Measurements from ENCODE around the gene GOLGA6L24. TPM values are rescaled to one million over a fixed set of nuclear protein-coding genes. Genes with fewer than 3 reads are reported as not detected.
"Not testable (repeated sequence)": the region's sequence is repeated elsewhere in the genome, so short reads cannot be mapped to it uniquely, and the experiment has no call there.

The GOLGA6L24 gene
- total and polyA plus RNA-seq, 2 experiments from 2014 or later, result not detected

DNA sequence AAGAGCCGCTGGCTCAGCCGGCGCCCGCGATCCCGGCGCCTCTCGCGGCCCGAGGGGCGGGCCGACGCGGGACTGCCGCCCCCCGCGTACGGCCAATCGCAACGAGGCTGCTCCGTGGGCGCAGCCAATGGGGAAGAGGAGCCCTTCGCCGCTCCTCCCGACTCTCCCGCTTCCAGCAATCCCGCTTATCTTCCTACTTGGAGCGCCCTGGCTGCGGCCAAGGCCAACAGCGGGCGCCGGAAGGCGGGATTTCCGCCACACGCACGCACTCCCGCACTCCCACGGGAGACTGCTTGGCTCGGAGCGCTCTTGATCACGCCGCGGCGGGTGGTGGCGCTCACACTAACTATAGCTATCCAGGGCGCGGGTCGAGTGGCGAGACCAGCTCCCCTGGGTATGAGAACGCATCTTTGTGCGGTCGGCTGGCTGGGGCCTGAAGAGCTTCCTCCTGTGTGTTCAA is 35.7 kb downstream of the GOLGA6L24 start, which contains the start of gene HERC2:
HERC2 (minus strand) TSS at position 51 of the 460 bp plus-strand sequence. CDS start 746 bp downstream, outside the sequence.
- not testable (repeated sequence) for H3K36me3 ChIP-seq (ENCODE audit: insufficient read depth); H3K27me3 ChIP-seq (ENCODE audit: insufficient read depth); ATAC-seq; H3K9me3 Mint-ChIP-seq; H3K9me2 ChIP-seq (ENCODE audit: insufficient read depth); H4K20me1 ChIP-seq (replicated peaks; ENCODE audit: insufficient read depth); H3K27ac ChIP-seq (ENCODE audit: low read depth); H2AFZ ChIP-seq; H3K27me3 Mint-ChIP-seq (ENCODE audit: insufficient read depth, low read depth, poor library complexity); H3K4me1 ChIP-seq (ENCODE audit: insufficient read depth); H3F3A ChIP-seq (replicated peaks; ENCODE audit: low read depth); H3K4me1 Mint-ChIP-seq; DNase-seq (ENCODE audit: low spot score)
- Mint-ChIP-seq H3K27ac (peak within 1 kb of the TSS; percentile 90), H3K36me3 (ENCODE audit: low read depth) (peaks cover 20% of the 10 kb centered on the region), H3K4me3 (peak within 1 kb of the TSS; percentile 99)
- Histone ChIP-seq H3K79me2 (replicated peaks; ENCODE audit: insufficient read depth) (peaks cover 29% of the 10 kb centered on the region), H3K4me3 (peak within 1 kb of the TSS; percentile 53), H3K4me2 (peak within 1 kb of the TSS; percentile 71)

DNA sequence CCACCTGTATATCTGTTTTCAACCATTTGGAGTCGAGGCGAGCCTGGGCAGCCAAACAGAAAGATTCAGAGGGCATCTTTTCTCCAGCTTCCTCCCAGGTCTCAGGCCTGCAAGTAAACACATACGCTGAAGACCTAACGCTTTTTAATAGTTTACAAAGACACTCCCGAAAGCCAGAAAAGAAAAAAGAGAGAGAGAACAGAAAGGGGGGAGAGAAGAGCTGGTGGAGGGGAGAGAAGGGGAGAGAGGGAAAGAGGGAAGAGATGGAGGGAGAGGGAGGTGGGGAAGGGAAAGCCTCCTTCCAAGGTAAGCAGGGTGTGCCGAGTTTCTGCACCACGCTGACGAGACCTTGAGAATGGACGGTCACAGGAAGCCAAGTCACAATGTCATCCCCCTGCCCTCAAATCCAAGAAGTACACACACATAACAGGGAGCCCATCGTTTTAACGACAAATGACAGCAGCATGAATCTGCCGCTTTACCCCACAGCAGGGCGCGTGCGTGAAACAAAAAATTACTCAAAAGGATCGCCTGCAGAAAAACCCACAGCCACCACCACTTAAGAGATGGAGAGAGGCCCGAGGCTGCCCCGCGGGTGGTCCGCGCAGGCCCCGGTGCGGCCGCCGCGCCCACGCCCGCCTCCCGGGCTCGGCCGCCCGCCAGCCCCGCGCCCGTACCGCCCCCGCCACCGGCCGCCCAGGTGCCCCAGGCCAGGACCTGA is 36.4 kb downstream of the GOLGA6L24 start:
- not testable (repeated sequence) for DNase-seq (ENCODE audit: low spot score)
- H3K4me2 ChIP-seq, result peak overlapping the region; percentile 71

DNA sequence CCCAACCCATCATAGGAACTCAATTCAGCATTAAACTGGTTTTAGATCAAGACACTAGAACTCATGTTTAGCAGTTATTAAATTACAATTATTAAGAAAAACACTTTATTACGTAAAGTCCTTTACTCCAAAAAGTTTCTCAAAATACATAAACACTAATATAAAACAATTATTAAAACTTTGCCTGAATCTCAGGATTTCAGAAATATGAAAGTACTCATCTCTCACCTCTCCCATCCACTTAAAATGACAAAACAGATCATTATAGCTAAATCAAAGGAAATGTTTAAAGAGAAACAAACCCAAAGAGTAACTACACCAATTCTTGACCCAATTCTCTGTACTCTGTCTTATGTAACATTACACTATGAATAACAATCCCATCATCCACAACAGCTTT is 38.2 kb downstream of the GOLGA6L24 start:
- H3K27me3 Mint-ChIP-seq (ENCODE audit: insufficient read depth, low read depth, poor library complexity); H3K4me1 Mint-ChIP-seq; DNase-seq (ENCODE audit: low spot score); H3K4me2 ChIP-seq; H3K4me3 ChIP-seq; H4K20me1 ChIP-seq (replicated peaks; ENCODE audit: insufficient read depth); H3K4me1 ChIP-seq (ENCODE audit: insufficient read depth); H3K36me3 ChIP-seq (ENCODE audit: insufficient read depth); H2AFZ ChIP-seq; H3K9me3 Mint-ChIP-seq; H3K9me2 ChIP-seq (ENCODE audit: insufficient read depth); H3K27ac ChIP-seq (ENCODE audit: low read depth); H3F3A ChIP-seq (replicated peaks; ENCODE audit: low read depth); H3K27me3 ChIP-seq (ENCODE audit: insufficient read depth); ATAC-seq: not testable (repeated sequence)
- Mint-ChIP-seq H3K4me3 (peak overlapping the region; percentile 45; the same call in 2 of the 3 replicates), H3K36me3 (ENCODE audit: low read depth) (peaks cover 43% of the 10 kb centered on the region), H3K27ac (peak overlapping the region; percentile 65; the same call in 1 of the 2 replicates)
- H3K79me2 ChIP-seq (replicated peaks; ENCODE audit: insufficient read depth), result peaks cover 48% of the 10 kb centered on the region

More for the DNA sequence above, 36.4 kb downstream of the GOLGA6L24 start:
- peaks cover 26% of the 10 kb centered on the region for H3K36me3 Mint-ChIP-seq (ENCODE audit: low read depth)
- H3K9me3 Mint-ChIP-seq; H3F3A ChIP-seq (replicated peaks; ENCODE audit: low read depth); H3K4me1 ChIP-seq (ENCODE audit: insufficient read depth); H3K27me3 ChIP-seq (ENCODE audit: insufficient read depth); H3K27ac ChIP-seq (ENCODE audit: low read depth); ATAC-seq; H3K27me3 Mint-ChIP-seq (ENCODE audit: insufficient read depth, low read depth, poor library complexity); H3K9me2 ChIP-seq (ENCODE audit: insufficient read depth); H3K4me1 Mint-ChIP-seq; H4K20me1 ChIP-seq (replicated peaks; ENCODE audit: insufficient read depth); H2AFZ ChIP-seq; H3K36me3 ChIP-seq (ENCODE audit: insufficient read depth): not testable (repeated sequence)
- H3K4me3 Mint-ChIP-seq, result peak overlapping the region; percentile 99
- peak overlapping the region; percentile 90 for H3K27ac Mint-ChIP-seq
- Histone ChIP-seq H3K4me3 (peak overlapping the region; percentile 53), H3K79me2 (replicated peaks; ENCODE audit: insufficient read depth) (peaks cover 36% of the 10 kb centered on the region)

DNA sequence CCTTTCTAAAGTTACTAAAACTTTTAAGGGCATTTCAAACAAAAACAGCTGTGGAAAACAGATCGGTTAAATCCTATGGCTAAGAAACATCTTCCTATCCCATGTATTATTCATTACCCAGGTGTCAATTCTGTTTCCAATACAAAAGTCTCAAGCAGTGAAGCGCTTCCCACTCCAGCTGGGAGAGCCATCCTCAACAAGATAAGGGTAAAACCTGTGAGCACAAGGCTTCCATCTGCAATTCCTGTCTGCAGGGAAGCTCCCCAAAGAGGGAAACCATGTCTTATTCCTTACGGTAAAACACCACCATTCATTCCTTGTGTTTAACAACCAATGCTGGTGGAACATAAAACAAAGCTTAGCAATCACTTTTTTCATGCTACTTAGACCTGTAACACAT is 39.1 kb downstream of the GOLGA6L24 start:
- not testable (repeated sequence) for H4K20me1 ChIP-seq (replicated peaks; ENCODE audit: insufficient read depth); H3K27me3 ChIP-seq (ENCODE audit: insufficient read depth); H3K4me1 Mint-ChIP-seq; DNase-seq (ENCODE audit: low spot score); H3K4me3 Mint-ChIP-seq; H3K4me2 ChIP-seq; H2AFZ ChIP-seq; H3F3A ChIP-seq (replicated peaks; ENCODE audit: low read depth); H3K4me1 ChIP-seq (ENCODE audit: insufficient read depth); H3K36me3 ChIP-seq (ENCODE audit: insufficient read depth); H3K9me3 Mint-ChIP-seq; H3K27me3 Mint-ChIP-seq (ENCODE audit: insufficient read depth, low read depth, poor library complexity); H3K27ac ChIP-seq (ENCODE audit: low read depth); H3K4me3 ChIP-seq; H3K27ac Mint-ChIP-seq; H3K9me2 ChIP-seq (ENCODE audit: insufficient read depth)
- H3K79me2 ChIP-seq (replicated peaks; ENCODE audit: insufficient read depth), result peaks cover 57% of the 10 kb centered on the region
- peak; percentile 67 for ATAC-seq
- peaks cover 50% of the 10 kb centered on the region for H3K36me3 Mint-ChIP-seq (ENCODE audit: low read depth)

DNA sequence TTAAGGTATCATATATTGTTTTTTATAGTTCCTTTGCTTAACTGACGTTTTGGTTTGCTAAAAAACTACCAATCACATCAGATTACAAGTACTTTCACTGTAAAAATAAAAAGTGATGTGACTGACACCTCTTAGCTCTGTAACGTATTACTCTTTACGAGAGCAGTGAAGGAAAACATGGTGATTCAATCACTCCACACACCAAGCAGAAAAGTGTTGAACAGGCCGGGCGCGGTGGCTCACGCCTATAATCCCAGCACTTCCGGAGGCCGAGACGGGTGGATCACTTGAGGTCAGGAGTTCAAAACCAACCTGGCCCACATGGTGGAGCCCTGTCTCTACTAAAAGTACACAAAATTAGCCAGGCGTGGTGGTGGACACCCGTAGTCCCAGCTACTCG is 39.8 kb downstream of the GOLGA6L24 start:
- peaks cover 57% of the 10 kb centered on the region for H3K36me3 Mint-ChIP-seq (ENCODE audit: low read depth)
- not testable (repeated sequence) for H3K4me1 Mint-ChIP-seq; H3K27me3 Mint-ChIP-seq (ENCODE audit: insufficient read depth, low read depth, poor library complexity)

DNA sequence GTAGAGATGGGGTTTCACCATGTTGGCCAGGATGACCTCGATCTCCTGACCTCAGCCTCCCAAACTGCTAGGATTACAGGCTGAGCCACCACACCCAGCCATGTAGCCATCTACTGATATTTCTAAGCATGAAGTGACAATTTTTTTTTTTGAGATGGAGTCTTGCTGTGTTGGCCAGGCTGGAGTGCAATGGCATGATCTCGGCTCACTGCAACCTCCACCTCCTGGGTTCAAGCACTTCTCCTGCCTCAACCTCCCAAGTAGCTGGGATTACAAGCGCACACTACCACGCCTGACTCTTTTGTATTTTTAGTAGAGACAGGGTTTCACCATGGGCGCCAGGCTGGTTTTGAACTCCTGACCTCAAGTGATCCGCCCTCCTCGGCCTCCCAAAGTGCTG is 40.9 kb downstream of the GOLGA6L24 start:
- not testable (repeated sequence) for H3K4me3 Mint-ChIP-seq; H3F3A ChIP-seq (replicated peaks; ENCODE audit: low read depth); H3K4me2 ChIP-seq; H3K4me3 ChIP-seq; H3K4me1 ChIP-seq (ENCODE audit: insufficient read depth); DNase-seq (ENCODE audit: low spot score); ATAC-seq; H3K27ac ChIP-seq (ENCODE audit: low read depth); H3K27ac Mint-ChIP-seq; H3K27me3 Mint-ChIP-seq (ENCODE audit: insufficient read depth, low read depth, poor library complexity); H4K20me1 ChIP-seq (replicated peaks; ENCODE audit: insufficient read depth); H3K36me3 ChIP-seq (ENCODE audit: insufficient read depth); H3K9me3 Mint-ChIP-seq; H2AFZ ChIP-seq; H3K9me2 ChIP-seq (ENCODE audit: insufficient read depth); H3K4me1 Mint-ChIP-seq; H3K27me3 ChIP-seq (ENCODE audit: insufficient read depth)
- H3K36me3 Mint-ChIP-seq (ENCODE audit: low read depth), result peaks cover 63% of the 10 kb centered on the region
- peaks cover 63% of the 10 kb centered on the region for H3K79me2 ChIP-seq (replicated peaks; ENCODE audit: insufficient read depth)

More for the DNA sequence above, 39.8 kb downstream of the GOLGA6L24 start:
- not testable (repeated sequence) for H3K4me1 ChIP-seq (ENCODE audit: insufficient read depth); DNase-seq (ENCODE audit: low spot score); H3K27me3 ChIP-seq (ENCODE audit: insufficient read depth); H3K9me2 ChIP-seq (ENCODE audit: insufficient read depth); H3K9me3 Mint-ChIP-seq; H3K4me2 ChIP-seq; H2AFZ ChIP-seq; H3K4me3 Mint-ChIP-seq; ATAC-seq; H3F3A ChIP-seq (replicated peaks; ENCODE audit: low read depth); H3K36me3 ChIP-seq (ENCODE audit: insufficient read depth); H4K20me1 ChIP-seq (replicated peaks; ENCODE audit: insufficient read depth); H3K4me3 ChIP-seq; H3K27ac ChIP-seq (ENCODE audit: low read depth); H3K27ac Mint-ChIP-seq
- peaks cover 63% of the 10 kb centered on the region for H3K79me2 ChIP-seq (replicated peaks; ENCODE audit: insufficient read depth)

All from GM23338 (cell line).